Karpas-422 (cell line): Measurements from ENCODE around the gene C21orf58. TPM values are rescaled to one million over a fixed set of nuclear protein-coding genes. Genes with fewer than 3 reads are reported as not detected.
A peak's percentile ranks its signal among the peaks of the same experiment; 100 is the strongest.

ENCODE experiments used
- DNase-seq: peaks from one replicate; pipeline ENCODE4 v3.0.0-alpha.2; 2015
- H2AFZ ChIP-seq: fragments of 200-600 bp; sonication (generic); 2 replicates; pipeline ENCODE4 v1.6.1; 2014; ENCODE audit warnings: antibody characterized with exemption, low read length, mixed read lengths
- H3K27ac ChIP-seq: fragments of 200-600 bp; sonication (generic); 2 replicates; pipeline ENCODE4 v1.5.1; 2014; ENCODE audit warnings: mild to moderate bottlenecking, low read length, moderate library complexity
- H3K27me3 ChIP-seq: fragments of 200-600 bp; sonication (generic); 2 replicates; pipeline ENCODE4 v1.6.1; 2014; ENCODE audit warnings: low read length, mixed read lengths
- H3K36me3 ChIP-seq: fragments of 200-600 bp; sonication (generic); 2 replicates; pipeline ENCODE4 v1.6.1; 2014; ENCODE audit warnings: low read length, mixed read lengths; ENCODE audit not compliant: insufficient read depth
- H3K4me1 ChIP-seq: fragments of 200-600 bp; sonication (generic); 2 replicates; pipeline ENCODE4 v1.6.1; 2014; ENCODE audit warnings: mild to moderate bottlenecking, low read length, mixed read lengths
- H3K4me2 ChIP-seq: fragments of 200-600 bp; sonication (generic); 2 replicates; pipeline ENCODE4 v1.6.1; 2014; ENCODE audit warnings: low read length, low read depth, mild to moderate bottlenecking; ENCODE audit not compliant: poor library complexity, severe bottlenecking
- H3K4me3 ChIP-seq: fragments of 200-600 bp; sonication (generic); 2 replicates; pipeline ENCODE4 v1.5.1; 2014; ENCODE audit warnings: mild to moderate bottlenecking, antibody characterized with exemption, low read length, mixed read lengths
- H3K79me2 ChIP-seq: fragments of 200-600 bp; sonication (generic); 2 replicates; pipeline ENCODE4 v1.6.1; 2014; ENCODE audit warnings: mild to moderate bottlenecking, low read length, mixed read lengths
- H3K9ac ChIP-seq: fragments of 200-600 bp; sonication (generic); 2 replicates; pipeline ENCODE4 v1.6.0; 2014; ENCODE audit warnings: low read length
- H3K9me2 ChIP-seq: fragments of 200-600 bp; sonication (generic), shearing (Covaris generic); replicated peaks from 2 replicates; pipeline ENCODE4 v1.6.0; 2014; ENCODE audit warnings: mild to moderate bottlenecking, low read length, moderate library complexity; ENCODE audit not compliant: insufficient read depth
- H3K9me3 ChIP-seq: fragments of 300-700, 200-600 bp; sonication (generic); 2 replicates; pipeline ENCODE4 v1.6.1; 2014; ENCODE audit warnings: low read length, mixed read lengths
- H4K20me1 ChIP-seq: fragments of 200-600 bp; sonication (generic); 2 replicates; pipeline ENCODE4 v1.6.1; 2014; ENCODE audit warnings: mild to moderate bottlenecking, antibody characterized with exemption, low read length, low read depth; ENCODE audit not compliant: insufficient read depth
- total RNA-seq: library from RNA; depleted of rRNA; stranded (reverse); fragments of >200 nt; shearing (Covaris generic); gene quantifications from 2 replicates; pipeline ENCODE4 v1.2.3, GENCODE V29; 2014; ENCODE audit warnings: low replicate concordance

C21orf58 gene
- total RNA-seq, 1 experiment from 2014 or later = 13.9 TPM

- H3K4me3 ChIP-seq = peak overlapping the region; percentile 61
- DNase-seq = peak; percentile 83
Measured at GRCh38 chr21:46356494-46357334, 33.0 kb upstream of the C21orf58 start.

GRCh38 chr21:46356005-46356338 is 32.3 kb upstream of the C21orf58 start:
- Histone ChIP-seq H3K27ac (peak overlapping the region; percentile 96), H3K9me3 (no peaks in the 10 kb centered on the region), H3K79me2 (peaks cover 23% of the 10 kb centered on the region), H3K36me3 (peaks cover 23% of the 10 kb centered on the region), H3K4me3 (peak overlapping the region; percentile 61; the same call in 1 of the 2 replicates), H3K4me2 (peak overlapping the region; percentile 64), H3K4me1 (peaks cover 34% of the 10 kb centered on the region), H4K20me1 (no peaks in the 10 kb centered on the region), H3K27me3 (no peaks in the 10 kb centered on the region), H3K9ac (peak overlapping the region; percentile 67), H3K9me2 (no peaks in the 10 kb centered on the region), H2AFZ (no peak overlapping the region)
- no peak for DNase-seq

More at GRCh38 chr21:46356494-46357334, 33.0 kb upstream of the C21orf58 start:
- no peaks in the 10 kb centered on the region for H3K27me3 ChIP-seq
- H3K4me2 ChIP-seq = peak overlapping the region; percentile 64
- H3K9me3 ChIP-seq = no peaks in the 10 kb centered on the region
- no peak overlapping the region for H2AFZ ChIP-seq
- peaks cover 30% of the 10 kb centered on the region for H3K79me2 ChIP-seq
- H3K27ac ChIP-seq = peak overlapping the region; percentile 96
- no peaks in the 10 kb centered on the region for H4K20me1 ChIP-seq
- H3K4me1 ChIP-seq = peaks cover 34% of the 10 kb centered on the region
- peak overlapping the region; percentile 67 for H3K9ac ChIP-seq
- no peaks in the 10 kb centered on the region for H3K9me2 ChIP-seq
- peaks cover 26% of the 10 kb centered on the region for H3K36me3 ChIP-seq

GRCh38 chr21:46355161-46356004 is 31.7 kb upstream of the C21orf58 start:
- peak overlapping the region; percentile 96 for H3K27ac ChIP-seq
- peak overlapping the region; percentile 64 for H3K4me2 ChIP-seq
- no peaks in the 10 kb centered on the region for H3K9me3 ChIP-seq
- H3K27me3 ChIP-seq = no peaks in the 10 kb centered on the region
- DNase-seq = no peak
- H3K4me3 ChIP-seq = peak overlapping the region; percentile 61; the same call in 1 of the 2 replicates
- no peaks in the 10 kb centered on the region for H4K20me1 ChIP-seq
- H3K9ac ChIP-seq = peak overlapping the region; percentile 67
- no peaks in the 10 kb centered on the region for H3K9me2 ChIP-seq
- no peak overlapping the region for H2AFZ ChIP-seq
- peaks cover 25% of the 10 kb centered on the region for H3K36me3 ChIP-seq
- H3K79me2 ChIP-seq = peaks cover 18% of the 10 kb centered on the region
- peaks cover 34% of the 10 kb centered on the region for H3K4me1 ChIP-seq

- H2AFZ ChIP-seq = no peak overlapping the region
- no peaks in the 10 kb centered on the region for H3K9me2 ChIP-seq
- H3K27me3 ChIP-seq = no peaks in the 10 kb centered on the region
- H3K36me3 ChIP-seq = peaks cover 28% of the 10 kb centered on the region
- H3K4me2 ChIP-seq = no peak overlapping the region
- no peak overlapping the region for H3K9ac ChIP-seq
- peaks cover 34% of the 10 kb centered on the region for H3K4me1 ChIP-seq
- H4K20me1 ChIP-seq = no peaks in the 10 kb centered on the region
- H3K4me3 ChIP-seq = no peak overlapping the region
- H3K79me2 ChIP-seq = peaks cover 14% of the 10 kb centered on the region
- no peaks in the 10 kb centered on the region for H3K9me3 ChIP-seq
- DNase-seq = no peak
- H3K27ac ChIP-seq = 0 out of 2 replicates have a peak overlapping the region, but pooled peaks have one; percentile 96
Measured at GRCh38 chr21:46354518-46354917, 30.8 kb upstream of the C21orf58 start.

- Histone ChIP-seq H3K4me1 (peaks cover 34% of the 10 kb centered on the region), H3K9me2 (no peaks in the 10 kb centered on the region), H3K9me3 (no peaks in the 10 kb centered on the region), H3K79me2 (peaks cover 13% of the 10 kb centered on the region), H2AFZ (no peak overlapping the region), H3K27me3 (no peaks in the 10 kb centered on the region), H3K36me3 (peaks cover 31% of the 10 kb centered on the region), H3K27ac (no peak overlapping the region), H3K9ac (no peak overlapping the region), H4K20me1 (no peaks in the 10 kb centered on the region), H3K4me2 (no peak overlapping the region), H3K4me3 (no peak overlapping the region)
- no peak for DNase-seq
Measured at GRCh38 chr21:46354046-46354445, 30.4 kb upstream of the C21orf58 start.

GRCh38 chr21:46352913-46353312 is 29.2 kb upstream of the C21orf58 start:
- Histone ChIP-seq H3K27me3 (no peaks in the 10 kb centered on the region), H3K36me3 (peaks cover 29% of the 10 kb centered on the region), H3K4me1 (peaks cover 31% of the 10 kb centered on the region), H3K79me2 (peaks cover 8% of the 10 kb centered on the region), H3K9me3 (no peaks in the 10 kb centered on the region), H3K9me2 (no peaks in the 10 kb centered on the region), H2AFZ (no peak overlapping the region), H3K4me3 (no peak overlapping the region), H3K27ac (no peak overlapping the region), H3K4me2 (no peak overlapping the region), H4K20me1 (no peaks in the 10 kb centered on the region), H3K9ac (no peak overlapping the region)
- no peak for DNase-seq

GRCh38 chr21:46352164-46352515 is 28.5 kb upstream of the C21orf58 start:
- H3K36me3 ChIP-seq = peaks cover 27% of the 10 kb centered on the region
- H3K9ac ChIP-seq = no peak overlapping the region
- no peaks in the 10 kb centered on the region for H3K9me2 ChIP-seq
- peaks cover 23% of the 10 kb centered on the region for H3K4me1 ChIP-seq
- DNase-seq = no peak
- no peak overlapping the region for H3K4me2 ChIP-seq
- no peak overlapping the region for H2AFZ ChIP-seq
- H3K79me2 ChIP-seq = peaks cover 12% of the 10 kb centered on the region; the same call in 1 of the 2 replicates
- H3K27ac ChIP-seq = no peak overlapping the region
- H3K27me3 ChIP-seq = no peaks in the 10 kb centered on the region
- no peaks in the 10 kb centered on the region for H3K9me3 ChIP-seq
- no peak overlapping the region for H3K4me3 ChIP-seq
- H4K20me1 ChIP-seq = no peaks in the 10 kb centered on the region
